ENCODE data around the gene HOXB6.
A peak's percentile ranks its signal among the peaks of the same experiment; 100 is the strongest.

Gene HOXB6

GRCh38 chr17:48590607-48591161 lies 14.1 kb downstream of the HOXB6 start:
- no peak for TF ChIP-seq CTCF (conservative IDR thresholded peaks at IDR 0.05; ENCODE audit: low read length)
- DNase-seq (ENCODE audit: low read depth) = no peak

GRCh38 chr17:48589831-48590606 lies 14.8 kb downstream of the HOXB6 start, which contains the start of gene HOXB3:
Gene HOXB3 (minus strand): TSS chr17:48590241. CDS start chr17:48552474, 37,767 bp downstream.
- no peak for TF ChIP-seq CTCF (conservative IDR thresholded peaks at IDR 0.05; ENCODE audit: low read length)
- H3K4me3 ChIP-seq (ENCODE audit: low read length) = peak within 1 kb of the TSS; percentile 82
- DNase-seq (ENCODE audit: low read depth) = peak; percentile 88

More at GRCh38 chr17:48590607-48591161, 14.1 kb downstream of the HOXB6 start:
- H3K4me3 ChIP-seq (ENCODE audit: low read length) = peak overlapping the region; percentile 82

DNA sequence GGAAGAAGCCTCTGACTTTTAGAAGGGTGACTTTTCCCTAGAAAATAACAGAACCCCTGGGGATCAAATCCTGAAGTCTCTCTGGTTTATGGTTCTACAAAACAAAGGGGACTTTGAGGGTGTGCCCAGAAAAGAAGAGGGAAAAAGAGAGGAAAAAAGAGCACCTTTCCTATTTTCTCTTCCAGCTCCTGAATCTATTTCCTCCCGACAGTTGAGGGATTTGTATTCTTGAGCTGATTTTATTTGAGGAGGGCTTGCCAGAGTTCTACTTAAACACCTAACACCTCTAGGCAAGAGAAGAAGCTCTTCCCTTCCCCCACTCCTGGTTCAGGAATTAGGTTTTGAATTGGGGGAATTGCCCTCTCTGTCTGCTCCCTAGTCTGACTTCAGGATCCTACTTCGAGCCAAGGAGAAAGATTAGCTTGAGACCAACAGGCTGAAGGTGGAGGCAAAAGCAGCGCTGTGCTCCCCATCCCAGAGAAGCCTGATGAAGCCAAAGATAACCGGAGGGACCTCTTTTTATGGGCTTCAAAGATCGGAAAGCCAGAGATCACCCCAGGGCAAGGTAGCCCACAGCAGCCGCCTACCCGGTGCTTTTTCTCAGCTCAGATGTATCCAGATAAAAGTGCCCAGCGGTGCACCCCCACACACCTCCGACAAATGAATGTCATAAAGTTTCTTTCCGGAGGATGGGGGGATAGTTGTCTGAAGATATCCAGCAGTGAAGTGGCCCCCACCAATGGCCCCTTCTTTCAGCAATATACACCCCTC lies 15.5 kb downstream of the HOXB6 start:
- peak overlapping the region; percentile 82 for H3K4me3 ChIP-seq (ENCODE audit: low read length)
- no peak for DNase-seq (ENCODE audit: low read depth)
- TF ChIP-seq CTCF (conservative IDR thresholded peaks at IDR 0.05; ENCODE audit: low read length) = no peak

- peak overlapping the region; percentile 82 for H3K4me3 ChIP-seq (ENCODE audit: low read length)
- DNase-seq (ENCODE audit: low read depth) = no peak
- no peak for TF ChIP-seq CTCF (conservative IDR thresholded peaks at IDR 0.05; ENCODE audit: low read length)
Observed at GRCh38 chr17:48588528-48588927, 16.3 kb downstream of the HOXB6 start.

- H3K4me3 ChIP-seq (ENCODE audit: low read length) = peak overlapping the region; percentile 82
- TF ChIP-seq CTCF (conservative IDR thresholded peaks at IDR 0.05; ENCODE audit: low read length) = no peak
- DNase-seq (ENCODE audit: low read depth) = no peak
Observed at GRCh38 chr17:48588074-48588415, 16.7 kb downstream of the HOXB6 start.

DNA sequence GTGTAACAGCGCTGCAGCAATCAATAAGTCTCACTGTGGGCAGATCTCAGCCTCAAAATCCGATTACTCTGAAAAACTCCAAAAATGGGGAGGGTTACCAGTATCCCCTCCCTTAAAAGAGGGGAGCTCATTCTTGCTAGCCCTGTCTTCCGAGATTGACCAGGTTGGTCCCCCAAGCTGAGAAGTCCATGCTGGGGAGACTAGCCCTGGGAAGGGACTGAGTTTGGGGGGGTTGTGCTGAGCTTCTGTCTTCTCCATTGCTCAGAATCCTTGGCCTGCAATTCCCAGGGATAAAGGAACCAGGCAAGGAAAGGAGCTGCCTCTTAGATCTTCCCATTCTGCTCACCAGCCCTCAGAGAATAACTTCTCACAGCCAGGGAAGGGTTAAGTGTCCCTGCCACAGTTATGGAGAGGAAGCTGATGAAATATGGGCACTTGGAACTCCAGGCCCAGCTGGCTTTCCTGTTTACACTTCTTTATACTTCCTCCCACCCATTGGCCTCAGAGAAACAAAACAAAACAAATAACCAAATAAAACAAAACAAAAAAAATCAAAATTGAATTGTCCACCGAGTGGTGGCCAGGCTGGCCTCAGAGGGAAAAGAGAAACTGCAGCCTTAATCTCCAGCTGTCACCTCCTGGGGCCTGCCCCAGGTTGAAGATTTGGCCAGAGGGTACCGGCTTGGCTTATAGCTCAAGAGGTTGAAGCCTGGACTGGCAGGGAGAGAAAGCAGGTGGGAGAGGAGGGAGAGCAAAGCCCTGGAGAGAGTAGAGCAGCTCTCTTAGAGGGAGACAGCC lies 17.3 kb downstream of the HOXB6 start:
- DNase-seq (ENCODE audit: low read depth) = peak; percentile 72
- TF ChIP-seq CTCF (conservative IDR thresholded peaks at IDR 0.05; ENCODE audit: low read length) = no peak
- peak overlapping the region; percentile 82 for H3K4me3 ChIP-seq (ENCODE audit: low read length)

Measured in AG10803 (cell line).